ENCODE results near the gene GIPC3.
A peak's percentile ranks its signal among the peaks of the same experiment; 100 is the strongest.
"Not testable (repeated sequence)": the region's sequence is repeated elsewhere in the genome, so short reads cannot be mapped to it uniquely, and the experiment has no call there.

GIPC3 gene

DNA sequence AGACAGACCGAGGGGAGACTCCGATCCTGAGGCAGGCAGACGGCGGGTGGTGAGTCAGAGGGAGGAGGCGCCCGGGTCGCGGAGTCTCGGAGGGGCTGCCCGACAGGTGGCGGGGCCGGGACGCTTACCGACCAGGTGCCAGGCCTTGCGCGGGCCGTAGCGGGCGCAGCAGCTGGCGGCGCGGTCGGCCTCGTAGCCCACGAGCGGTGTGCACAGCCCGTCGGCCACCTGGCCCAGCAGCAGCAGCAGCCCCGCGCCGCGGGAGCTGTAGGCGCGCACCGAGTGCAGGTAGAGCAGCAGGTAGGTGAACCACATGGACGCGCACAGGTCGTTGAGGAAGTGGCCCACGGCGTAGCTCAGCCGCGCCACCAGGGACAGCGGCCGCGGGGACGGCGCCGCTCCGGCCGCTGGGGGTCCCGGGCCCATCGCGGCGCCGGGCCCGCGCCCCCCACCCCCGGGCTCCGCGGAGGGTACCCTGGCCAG lies 28.3 kb upstream of the GIPC3 start:
- peaks cover 14% of the 10 kb centered on the region for H3K4me1 ChIP-seq (ENCODE audit: insufficient read depth, low read length)
- peak overlapping the region; percentile 48 for H2AFZ ChIP-seq (ENCODE audit: low read depth, low read length)
- no peaks in the 10 kb centered on the region for H3K9me3 ChIP-seq (ENCODE audit: low read length)
- H3K4me3 ChIP-seq (ENCODE audit: low read length): peak overlapping the region; percentile 62
- no peaks in the 10 kb centered on the region for H3K36me3 ChIP-seq (ENCODE audit: insufficient read depth, low read length)
- no peaks in the 10 kb centered on the region for H3K27me3 ChIP-seq (ENCODE audit: insufficient read depth, low read length)

DNA sequence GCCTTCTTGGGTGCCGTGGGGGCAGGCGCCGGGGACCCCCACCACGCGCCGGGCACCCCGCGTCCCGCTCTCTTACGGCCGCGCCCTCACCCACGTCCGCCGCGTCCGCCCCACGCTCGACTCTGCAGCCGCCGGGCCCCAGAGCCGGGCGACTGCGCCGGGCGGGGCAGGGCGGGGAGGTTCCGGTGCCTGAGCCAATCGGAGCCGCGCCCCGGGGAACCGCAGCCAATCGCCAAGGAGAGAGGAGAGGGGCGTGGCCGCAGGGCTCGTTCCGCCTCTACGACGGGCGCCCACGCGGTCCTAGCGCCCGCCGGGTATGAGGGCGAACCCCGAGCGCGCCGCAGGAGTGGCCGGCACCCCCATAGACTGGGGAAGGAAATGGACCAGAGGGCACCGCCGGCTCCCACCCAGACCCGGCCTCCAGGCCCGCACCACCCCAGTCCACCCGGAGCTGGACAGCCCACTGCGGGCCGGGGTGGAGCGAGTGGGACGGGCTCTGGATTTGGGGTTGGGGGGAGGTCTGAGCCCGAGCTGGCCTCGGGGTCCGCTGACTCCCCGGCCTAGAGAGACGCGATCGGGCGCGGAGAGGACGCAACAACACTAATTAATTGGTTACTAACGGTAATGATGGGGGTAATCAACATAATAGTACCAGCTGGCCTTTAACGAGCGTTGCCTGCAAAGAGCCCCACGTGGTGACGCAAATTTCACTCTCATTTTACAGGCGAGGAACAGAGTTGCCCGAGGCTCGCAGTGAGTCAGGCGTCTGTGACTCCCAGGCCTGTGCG lies 27.6 kb upstream of the GIPC3 start, which contains the start of gene MFSD12:
TSS of gene MFSD12 (minus strand) at position 126 of the 788 bp plus-strand sequence. CDS start 183 bp downstream, outside the sequence.
- Histone ChIP-seq H3K4me1 (ENCODE audit: insufficient read depth, low read length) (peaks cover 14% of the 10 kb centered on the region), H3K27me3 (ENCODE audit: insufficient read depth, low read length) (no peaks in the 10 kb centered on the region), H3K36me3 (ENCODE audit: insufficient read depth, low read length) (no peaks in the 10 kb centered on the region), H3K4me3 (ENCODE audit: low read length) (peak within 1 kb of the TSS; percentile 62), H2AFZ (ENCODE audit: low read depth, low read length) (peak within 1 kb of the TSS; percentile 89), H3K9me3 (ENCODE audit: low read length) (no peaks in the 10 kb centered on the region)

DNA sequence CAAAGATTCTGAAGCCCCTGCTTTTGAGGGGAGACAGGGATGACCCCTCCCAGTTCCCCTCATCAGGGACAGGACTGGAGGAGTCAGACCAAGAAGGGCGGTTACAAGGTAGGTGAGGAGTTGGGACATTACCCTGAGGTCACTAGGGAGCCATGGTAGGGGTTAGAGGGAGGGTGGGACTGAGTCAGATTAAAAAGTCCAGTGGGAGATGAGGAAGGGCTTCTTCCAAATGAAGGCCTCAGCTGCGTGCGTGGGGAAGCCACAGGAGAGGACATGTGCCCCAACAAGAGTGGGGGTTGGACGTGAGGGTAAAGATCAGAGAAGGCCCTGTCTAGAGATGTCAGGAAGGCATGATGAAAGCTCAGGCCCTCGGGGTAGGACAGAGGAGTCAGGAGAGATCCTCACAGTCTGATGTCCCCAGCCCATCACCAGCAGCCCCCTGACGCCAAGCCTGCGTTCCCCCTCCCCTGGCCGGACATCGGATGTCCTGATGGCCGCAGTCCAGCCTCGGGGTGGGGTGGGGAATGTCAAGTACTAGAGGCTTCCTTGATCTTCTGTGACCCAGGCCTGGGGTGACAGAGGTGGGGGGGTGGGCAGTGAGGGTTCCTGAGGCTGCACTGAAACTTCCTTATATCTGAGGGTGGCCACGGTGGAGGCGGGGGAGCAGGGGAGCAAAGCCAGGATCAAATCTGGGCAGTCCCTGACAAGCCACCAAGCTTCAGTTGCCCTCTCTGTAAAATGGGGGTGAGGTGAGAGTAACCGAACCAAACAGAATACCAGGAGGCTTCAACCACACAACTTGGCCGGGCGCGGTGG lies 21.4 kb upstream of the GIPC3 start:
- H3K4me1 ChIP-seq (ENCODE audit: insufficient read depth, low read length): no peaks in the 10 kb centered on the region
- no peaks in the 10 kb centered on the region for H3K9me3 ChIP-seq (ENCODE audit: low read length)
- no peak overlapping the region for H3K4me3 ChIP-seq (ENCODE audit: low read length)

DNA sequence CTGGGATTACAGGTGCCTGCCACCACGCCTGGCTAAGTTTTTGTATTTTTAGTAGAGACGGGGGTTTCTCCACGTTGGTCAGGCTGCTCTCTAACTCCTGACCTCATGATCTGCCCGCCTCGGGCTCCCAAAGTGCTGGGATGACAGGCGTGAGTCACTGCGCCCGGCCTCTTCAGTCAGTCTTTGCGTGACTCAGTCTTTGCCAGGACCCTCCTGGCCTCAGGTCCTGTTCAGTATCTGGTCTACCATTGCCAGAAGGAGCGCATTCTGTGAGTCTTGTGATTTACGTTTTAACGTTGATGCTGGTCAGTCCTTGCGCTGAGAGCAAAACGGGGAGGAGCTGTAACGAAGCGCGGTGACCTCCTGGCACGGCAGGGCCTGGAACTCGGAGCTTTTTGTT lies 20.1 kb upstream of the GIPC3 start:
- Histone ChIP-seq H3K36me3 (ENCODE audit: insufficient read depth, low read length) (no peaks in the 10 kb centered on the region), H3K4me1 (ENCODE audit: insufficient read depth, low read length) (no peaks in the 10 kb centered on the region), H2AFZ (ENCODE audit: low read depth, low read length) (no peak overlapping the region), H3K9me3 (ENCODE audit: low read length) (no peaks in the 10 kb centered on the region), H3K27me3 (ENCODE audit: insufficient read depth, low read length) (no peaks in the 10 kb centered on the region), H3K4me3 (ENCODE audit: low read length) (no peak overlapping the region)

More for the DNA sequence above, 21.4 kb upstream of the GIPC3 start:
- no peaks in the 10 kb centered on the region for H3K36me3 ChIP-seq (ENCODE audit: insufficient read depth, low read length)
- no peak overlapping the region for H2AFZ ChIP-seq (ENCODE audit: low read depth, low read length)
- H3K27me3 ChIP-seq (ENCODE audit: insufficient read depth, low read length): no peaks in the 10 kb centered on the region

DNA sequence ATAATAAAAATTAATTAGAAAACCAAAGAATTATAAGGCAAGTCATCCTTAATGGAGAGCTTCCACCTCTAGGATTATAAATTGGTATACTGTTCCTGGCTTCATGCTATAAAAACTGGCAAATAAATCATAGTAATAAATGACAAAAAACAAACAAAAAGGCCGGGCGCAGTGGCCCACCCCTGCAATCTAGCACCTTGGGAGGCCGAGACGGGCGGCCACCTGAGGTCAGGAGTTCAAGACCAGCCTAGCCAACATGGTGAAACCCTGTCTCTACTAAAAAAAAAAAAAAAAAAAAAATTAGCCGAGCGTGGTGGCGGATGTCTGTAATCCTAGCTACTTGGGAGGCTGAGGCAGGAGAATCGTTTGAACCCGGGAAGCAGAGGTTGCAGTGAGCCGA lies 15.2 kb upstream of the GIPC3 start:
- H3K9me3 ChIP-seq (ENCODE audit: low read length); H3K4me3 ChIP-seq (ENCODE audit: low read length); H3K4me1 ChIP-seq (ENCODE audit: insufficient read depth, low read length); H3K27me3 ChIP-seq (ENCODE audit: insufficient read depth, low read length); H3K36me3 ChIP-seq (ENCODE audit: insufficient read depth, low read length); H2AFZ ChIP-seq (ENCODE audit: low read depth, low read length): not testable (repeated sequence)

DNA sequence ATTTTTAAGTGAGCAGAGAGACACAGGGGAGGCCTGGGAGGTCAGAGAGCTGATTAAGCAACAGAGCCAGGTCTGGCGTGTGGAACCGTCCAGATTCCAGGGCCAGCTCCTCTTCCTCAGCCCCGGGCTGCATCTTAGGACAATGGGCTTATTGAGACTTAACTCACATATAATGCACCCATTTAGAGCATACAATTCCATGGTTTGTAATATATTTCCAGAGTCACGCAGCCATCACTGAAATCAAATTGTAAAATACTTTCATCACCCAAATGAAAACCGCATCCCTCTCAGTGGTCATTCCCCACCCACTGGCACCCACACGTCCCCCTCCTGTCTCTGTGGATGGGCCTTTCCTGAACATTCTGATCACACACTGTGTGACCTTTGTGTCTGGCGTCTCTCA lies 14.7 kb upstream of the GIPC3 start:
- H3K36me3 ChIP-seq (ENCODE audit: insufficient read depth, low read length): peaks cover 9% of the 10 kb centered on the region
- H2AFZ ChIP-seq (ENCODE audit: low read depth, low read length): no peak overlapping the region
- H3K27me3 ChIP-seq (ENCODE audit: insufficient read depth, low read length): no peaks in the 10 kb centered on the region
- no peak overlapping the region for H3K4me3 ChIP-seq (ENCODE audit: low read length)
- peaks cover 4% of the 10 kb centered on the region for H3K4me1 ChIP-seq (ENCODE audit: insufficient read depth, low read length)
- no peaks in the 10 kb centered on the region for H3K9me3 ChIP-seq (ENCODE audit: low read length)

DNA sequence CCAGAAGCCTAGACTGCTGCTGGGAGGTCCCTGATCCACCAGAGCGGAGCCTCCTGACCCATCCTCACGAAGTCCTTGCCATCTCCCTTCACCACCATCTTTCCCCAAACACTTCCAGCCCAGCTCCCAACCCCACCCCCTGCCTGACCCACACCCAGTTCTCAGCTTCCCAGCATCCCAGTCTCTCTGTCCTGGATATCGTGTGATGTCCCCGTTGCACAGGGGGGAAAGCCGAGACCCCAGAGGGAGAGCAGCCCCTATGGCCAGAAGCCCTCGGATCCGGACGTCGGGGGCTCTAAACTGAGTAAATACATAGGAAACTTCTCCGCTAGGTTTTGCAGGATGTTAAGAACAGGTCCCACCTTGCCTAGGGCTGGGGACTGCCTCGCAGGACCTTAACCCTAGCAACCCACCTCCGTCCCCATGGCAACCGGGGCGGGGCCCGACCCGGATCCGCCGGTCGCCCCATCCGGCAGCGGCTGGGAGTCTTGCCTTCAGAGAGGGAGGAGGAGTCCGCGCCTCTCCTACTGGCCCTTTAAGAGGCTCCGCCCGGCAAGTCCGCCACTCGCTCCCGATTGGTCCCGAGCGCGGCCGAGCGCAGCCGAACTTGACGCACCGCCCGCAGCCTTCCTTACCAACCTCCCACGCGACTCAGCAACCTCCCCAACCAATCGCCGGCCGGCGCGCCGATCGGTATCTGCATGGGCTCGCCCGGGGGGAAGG lies 13.0 kb upstream of the GIPC3 start:
- no peaks in the 10 kb centered on the region for H3K27me3 ChIP-seq (ENCODE audit: insufficient read depth, low read length)
- H3K4me1 ChIP-seq (ENCODE audit: insufficient read depth, low read length): peaks cover 4% of the 10 kb centered on the region
- no peaks in the 10 kb centered on the region for H3K9me3 ChIP-seq (ENCODE audit: low read length)
- peak overlapping the region; percentile 68 for H2AFZ ChIP-seq (ENCODE audit: low read depth, low read length)
- peak overlapping the region; percentile 55 for H3K4me3 ChIP-seq (ENCODE audit: low read length)
- peaks cover 20% of the 10 kb centered on the region for H3K36me3 ChIP-seq (ENCODE audit: insufficient read depth, low read length)

DNA sequence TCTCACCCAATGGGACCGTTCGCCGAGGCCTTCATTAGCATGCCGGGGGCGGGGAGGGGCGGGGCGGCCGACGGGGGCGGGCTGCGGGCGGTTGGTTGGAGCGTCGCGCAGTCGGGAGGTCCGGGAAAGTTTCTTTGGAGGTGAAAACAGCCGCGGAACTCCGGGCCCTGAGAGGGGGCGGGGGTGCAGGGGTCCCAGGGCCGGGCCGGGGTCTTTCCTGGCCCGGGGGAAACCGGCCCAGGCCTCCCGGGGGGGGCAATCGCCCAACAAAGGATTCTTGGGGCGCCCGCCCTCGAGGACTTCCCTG lies 12.5 kb upstream of the GIPC3 start, which contains the start of gene HMG20B:
TSS of gene HMG20B (plus strand) at position 90 of the 307 bp plus-strand sequence. CDS start 366 bp downstream, outside the sequence.
- peaks cover 4% of the 10 kb centered on the region for H3K4me1 ChIP-seq (ENCODE audit: insufficient read depth, low read length)
- peak within 1 kb of the TSS; percentile 69 for H2AFZ ChIP-seq (ENCODE audit: low read depth, low read length)

DNA sequence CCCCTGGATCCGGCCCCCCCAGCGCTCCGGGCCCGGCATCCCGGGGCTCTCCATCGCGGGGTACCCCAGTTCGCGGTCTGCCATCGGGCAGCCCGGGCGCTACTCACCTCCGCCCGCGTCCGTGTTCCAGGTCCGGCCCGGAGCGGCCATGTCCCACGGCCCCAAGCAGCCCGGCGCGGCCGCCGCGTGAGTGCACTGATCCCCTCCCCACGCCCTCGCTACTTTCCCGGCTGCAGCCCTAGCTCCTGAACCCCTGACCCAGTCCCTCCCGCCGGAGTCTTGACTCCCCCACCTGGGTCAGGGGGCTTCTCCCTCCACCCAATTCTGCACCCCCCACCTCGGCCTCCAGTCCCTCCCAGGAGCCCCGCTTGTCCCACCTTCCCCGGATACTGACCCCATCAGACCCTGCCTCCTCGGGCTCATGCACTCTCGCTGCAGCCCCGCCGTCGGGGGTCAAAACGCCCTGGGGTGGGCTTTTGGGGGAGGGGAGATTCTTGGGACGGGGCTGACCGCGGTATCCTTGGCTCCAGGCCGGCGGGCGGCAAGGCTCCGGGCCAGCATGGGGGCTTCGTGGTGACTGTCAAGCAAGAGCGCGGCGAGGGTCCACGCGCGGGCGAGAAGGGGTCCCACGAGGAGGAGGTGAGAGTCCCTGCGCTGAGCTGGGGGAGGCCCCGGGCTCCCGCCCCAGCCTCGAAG lies 12.0 kb upstream of the GIPC3 start:
- no peaks in the 10 kb centered on the region for H3K9me3 ChIP-seq (ENCODE audit: low read length)
- H3K4me1 ChIP-seq (ENCODE audit: insufficient read depth, low read length): peaks cover 4% of the 10 kb centered on the region
- peak overlapping the region; percentile 98 for H3K4me3 ChIP-seq (ENCODE audit: low read length)
- no peaks in the 10 kb centered on the region for H3K27me3 ChIP-seq (ENCODE audit: insufficient read depth, low read length)
- H3K36me3 ChIP-seq (ENCODE audit: insufficient read depth, low read length): peaks cover 20% of the 10 kb centered on the region
- peak overlapping the region; percentile 69 for H2AFZ ChIP-seq (ENCODE audit: low read depth, low read length)

More for the DNA sequence above, 12.5 kb upstream of the GIPC3 start, which contains the start of gene HMG20B:
- Histone ChIP-seq H3K36me3 (ENCODE audit: insufficient read depth, low read length) (peaks cover 20% of the 10 kb centered on the region), H3K4me3 (ENCODE audit: low read length) (peak within 1 kb of the TSS; percentile 98), H3K9me3 (ENCODE audit: low read length) (no peaks in the 10 kb centered on the region), H3K27me3 (ENCODE audit: insufficient read depth, low read length) (no peaks in the 10 kb centered on the region)

DNA sequence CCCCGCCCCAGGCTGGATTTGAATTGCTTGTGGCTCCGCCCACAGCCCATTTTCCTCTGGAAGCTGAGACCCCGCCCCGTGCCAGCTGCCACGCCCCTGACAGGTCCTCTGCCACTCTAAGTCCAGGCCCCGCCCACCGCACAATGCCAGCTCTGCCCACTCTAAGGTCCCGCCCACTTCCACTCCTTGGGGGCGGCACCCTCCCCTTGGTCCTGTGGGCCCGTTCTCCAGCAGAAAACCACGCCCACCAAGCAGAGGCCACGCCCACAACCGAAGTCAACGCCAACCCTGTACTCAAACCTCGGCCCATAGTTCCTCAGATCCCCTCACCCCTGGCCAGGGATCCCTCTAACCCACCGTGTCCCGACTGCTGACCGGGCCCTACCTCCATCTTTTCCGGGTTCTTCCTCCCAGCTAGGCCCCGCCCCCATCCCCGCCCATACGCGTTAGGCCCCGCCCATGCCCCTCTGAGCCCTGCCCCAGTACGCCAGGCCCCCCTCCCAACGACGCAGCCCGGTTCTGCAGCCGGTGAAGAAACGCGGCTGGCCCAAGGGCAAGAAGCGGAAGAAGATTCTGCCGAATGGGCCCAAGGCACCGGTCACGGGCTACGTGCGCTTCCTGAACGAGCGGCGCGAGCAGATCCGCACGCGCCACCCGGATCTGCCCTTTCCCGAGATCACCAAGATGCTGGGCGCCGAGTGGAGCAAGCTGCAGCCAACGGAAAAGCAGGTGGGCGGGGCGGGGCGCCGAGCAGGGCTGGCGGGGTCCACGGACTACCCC lies 11.2 kb upstream of the GIPC3 start:
- Histone ChIP-seq H3K36me3 (ENCODE audit: insufficient read depth, low read length) (peaks cover 20% of the 10 kb centered on the region), H3K4me1 (ENCODE audit: insufficient read depth, low read length) (peaks cover 4% of the 10 kb centered on the region), H2AFZ (ENCODE audit: low read depth, low read length) (no peak overlapping the region), H3K4me3 (ENCODE audit: low read length) (peak overlapping the region; percentile 98), H3K27me3 (ENCODE audit: insufficient read depth, low read length) (no peaks in the 10 kb centered on the region), H3K9me3 (ENCODE audit: low read length) (no peaks in the 10 kb centered on the region)

DNA sequence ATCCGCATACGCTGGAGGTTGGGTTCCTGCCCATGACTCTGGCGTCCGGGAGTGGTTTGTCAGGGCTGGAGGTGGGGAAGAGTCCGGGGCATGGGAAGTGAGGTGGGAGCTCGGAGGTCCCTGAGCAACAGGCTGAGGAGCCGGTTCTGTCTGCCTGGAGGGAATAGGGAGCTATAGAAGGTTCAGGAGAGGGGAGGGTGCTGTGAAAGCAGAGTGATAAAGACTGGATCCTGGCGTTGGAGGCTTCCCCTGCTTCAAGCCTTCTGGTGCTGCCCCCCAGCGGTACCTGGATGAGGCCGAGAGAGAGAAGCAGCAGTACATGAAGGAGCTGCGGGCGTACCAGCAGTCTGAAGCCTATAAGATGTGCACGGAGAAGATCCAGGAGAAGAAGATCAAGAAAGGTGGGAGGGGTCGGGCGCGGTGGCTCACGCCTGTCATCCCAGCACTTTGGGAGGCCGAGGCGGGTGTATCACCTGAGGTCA lies 10.0 kb upstream of the GIPC3 start:
- Histone ChIP-seq H3K4me3 (ENCODE audit: low read length) (no peak overlapping the region), H2AFZ (ENCODE audit: low read depth, low read length) (no peak overlapping the region), H3K9me3 (ENCODE audit: low read length) (no peaks in the 10 kb centered on the region), H3K27me3 (ENCODE audit: insufficient read depth, low read length) (no peaks in the 10 kb centered on the region), H3K4me1 (ENCODE audit: insufficient read depth, low read length) (peaks cover 7% of the 10 kb centered on the region), H3K36me3 (ENCODE audit: insufficient read depth, low read length) (peaks cover 20% of the 10 kb centered on the region)

Data from neuron (in vitro differentiated cells).